Gastrocnemius medialis (tissue), 4 donors: Measurements from ENCODE around the gene SERTAD4.

ENCODE experiments used
- POLR2A ChIP-seq, 2 donors: fragments of 450-650 bp; IDR thresholded peaks; one replicate each; pipeline ENCODE4 v1.6.1; 2017; ENCODE audit warnings: antibody characterized with exemption in 2 of 2, mild to moderate bottlenecking in 2 of 2, moderate library complexity in 2 of 2
- TF ChIP-seq, protein P1 (sequence below), 5 experiments: fragments of 450-650 bp in 3 of 5; fragments of 200-600 bp in 2 of 5; sonication (generic) in 2 of 5; IDR thresholded peaks in 4 of 5; conservative IDR thresholded peaks in 1 of 5; 1 replicate in 4 of 5; 2 replicates in 1 of 5; pipeline ENCODE4 v1.5.1; 2016 to 2019; ENCODE audit warnings: antibody characterized with exemption in 5 of 5, mild to moderate bottlenecking in 3 of 5, moderate library complexity in 3 of 5

DNA sequence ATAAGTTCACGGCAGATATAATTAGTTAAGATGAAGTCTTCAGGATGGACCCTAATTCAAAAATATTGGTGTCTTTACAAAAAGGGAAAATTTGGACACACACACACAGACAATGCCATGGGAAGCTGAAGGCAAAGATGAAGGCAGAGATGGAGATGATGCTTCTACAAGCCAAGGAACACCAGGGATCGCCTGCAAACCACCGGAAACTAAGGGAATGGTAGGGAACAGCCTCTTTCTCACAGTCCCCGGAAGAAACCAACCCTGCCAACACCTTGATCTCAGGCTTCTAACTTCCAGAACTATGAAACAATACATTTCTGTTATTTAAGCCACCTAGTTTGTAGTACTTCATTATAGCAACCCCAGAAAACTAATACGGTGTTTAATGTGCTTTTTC, 15.1 kb upstream of the SERTAD4 start:
- TF ChIP-seq, protein P1, sequence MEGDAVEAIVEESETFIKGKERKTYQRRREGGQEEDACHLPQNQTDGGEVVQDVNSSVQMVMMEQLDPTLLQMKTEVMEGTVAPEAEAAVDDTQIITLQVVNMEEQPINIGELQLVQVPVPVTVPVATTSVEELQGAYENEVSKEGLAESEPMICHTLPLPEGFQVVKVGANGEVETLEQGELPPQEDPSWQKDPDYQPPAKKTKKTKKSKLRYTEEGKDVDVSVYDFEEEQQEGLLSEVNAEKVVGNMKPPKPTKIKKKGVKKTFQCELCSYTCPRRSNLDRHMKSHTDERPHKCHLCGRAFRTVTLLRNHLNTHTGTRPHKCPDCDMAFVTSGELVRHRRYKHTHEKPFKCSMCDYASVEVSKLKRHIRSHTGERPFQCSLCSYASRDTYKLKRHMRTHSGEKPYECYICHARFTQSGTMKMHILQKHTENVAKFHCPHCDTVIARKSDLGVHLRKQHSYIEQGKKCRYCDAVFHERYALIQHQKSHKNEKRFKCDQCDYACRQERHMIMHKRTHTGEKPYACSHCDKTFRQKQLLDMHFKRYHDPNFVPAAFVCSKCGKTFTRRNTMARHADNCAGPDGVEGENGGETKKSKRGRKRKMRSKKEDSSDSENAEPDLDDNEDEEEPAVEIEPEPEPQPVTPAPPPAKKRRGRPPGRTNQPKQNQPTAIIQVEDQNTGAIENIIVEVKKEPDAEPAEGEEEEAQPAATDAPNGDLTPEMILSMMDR (IDR thresholded peaks at IDR 0.05 in 4 of 5, conservative IDR thresholded peaks at IDR 0.05 in 1 of 5), result no peak
- TF ChIP-seq POLR2A (IDR thresholded peaks at IDR 0.05), result no peak
